Measurements from ENCODE around the gene CYP4V2.

The CYP4V2 gene

DNA sequence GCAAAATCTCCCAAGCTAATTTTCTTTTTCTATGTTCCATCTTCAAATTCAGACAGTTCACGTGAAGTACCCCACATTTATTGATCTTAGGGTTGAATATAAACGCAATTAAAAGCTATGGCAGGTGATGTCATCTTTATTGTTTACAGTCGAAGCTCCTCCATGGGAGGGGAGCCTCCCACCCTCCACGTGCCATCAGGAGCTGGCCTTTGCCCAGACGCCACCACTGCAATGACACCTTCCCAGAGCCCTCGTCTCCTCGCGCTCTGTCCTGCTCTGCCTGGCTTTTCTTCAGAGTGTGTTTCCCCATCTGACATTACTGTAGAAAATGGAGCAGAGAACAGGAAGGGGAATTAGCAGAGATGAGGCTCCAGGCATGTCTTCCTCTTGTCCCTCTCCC, 18.8 kb upstream of the CYP4V2 start:
- in situ Hi-C loops (cut with MboI; ENCODE audit: low sequenced_read_pairs) = no loop called here

GRCh38 chr4:186188107-186188506, 3.3 kb upstream of the CYP4V2 start:
- in situ Hi-C loops (cut with MboI; ENCODE audit: low sequenced_read_pairs) = no loop called here

- in situ Hi-C loops (cut with MboI; ENCODE audit: low sequenced_read_pairs) = no loop called here
Observed at GRCh38 chr4:186189656-186190055, 1.7 kb upstream of the CYP4V2 start.

- in situ Hi-C loops (cut with MboI; ENCODE audit: low sequenced_read_pairs) = no loop called here
Observed at GRCh38 chr4:186190581-186191199, 677 bp upstream of the CYP4V2 start.

DNA sequence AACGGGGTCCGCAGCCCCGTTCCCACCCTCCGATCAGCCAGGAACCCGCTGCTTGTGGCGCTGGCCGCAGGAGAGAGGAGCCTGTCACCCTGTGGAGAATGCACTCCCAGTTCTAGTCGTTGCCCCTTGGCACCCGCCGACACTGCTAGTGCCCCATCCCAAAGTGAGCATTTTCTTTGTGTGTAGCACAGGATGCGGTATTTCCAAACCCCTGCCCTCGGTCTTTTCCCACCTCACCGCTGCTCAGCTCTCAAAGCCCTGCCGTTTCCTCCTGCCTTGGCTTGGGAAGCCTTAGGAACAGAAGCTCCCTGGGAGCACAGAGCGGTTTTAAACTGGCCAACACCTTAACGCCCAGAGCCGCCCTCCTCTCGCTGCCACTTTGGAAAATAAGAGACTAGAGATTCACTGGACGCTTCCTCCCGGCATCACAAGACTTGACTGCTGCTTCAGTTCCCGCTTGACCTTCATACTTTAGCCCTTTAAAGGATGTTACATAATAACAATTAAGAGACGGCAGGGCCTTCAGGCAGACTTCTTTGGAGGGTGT, 772 bp downstream of the CYP4V2 start:
- in situ Hi-C loops (cut with MboI; ENCODE audit: low sequenced_read_pairs) = no loop called here

DNA sequence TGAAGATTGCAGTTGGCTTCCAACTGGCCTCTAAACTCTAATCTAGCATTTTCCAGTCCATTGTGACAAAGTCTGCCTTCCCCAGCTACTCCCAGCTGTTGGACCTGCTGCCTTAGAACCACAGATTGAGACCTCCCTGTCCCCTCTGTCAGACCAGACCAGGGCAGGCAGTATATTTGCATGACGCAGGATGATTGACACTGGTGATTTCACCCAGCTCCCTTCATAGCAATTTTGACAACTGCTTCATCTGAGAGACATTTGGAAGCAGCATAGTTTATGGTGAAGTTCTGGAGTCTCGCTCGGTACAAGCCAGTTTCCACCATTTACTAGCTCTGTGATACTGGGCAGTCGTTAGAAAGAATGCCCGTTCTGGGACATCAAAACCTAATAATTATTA, 2.5 kb downstream of the CYP4V2 start:
- in situ Hi-C loops (cut with MboI; ENCODE audit: low sequenced_read_pairs) = no loop called here

DNA sequence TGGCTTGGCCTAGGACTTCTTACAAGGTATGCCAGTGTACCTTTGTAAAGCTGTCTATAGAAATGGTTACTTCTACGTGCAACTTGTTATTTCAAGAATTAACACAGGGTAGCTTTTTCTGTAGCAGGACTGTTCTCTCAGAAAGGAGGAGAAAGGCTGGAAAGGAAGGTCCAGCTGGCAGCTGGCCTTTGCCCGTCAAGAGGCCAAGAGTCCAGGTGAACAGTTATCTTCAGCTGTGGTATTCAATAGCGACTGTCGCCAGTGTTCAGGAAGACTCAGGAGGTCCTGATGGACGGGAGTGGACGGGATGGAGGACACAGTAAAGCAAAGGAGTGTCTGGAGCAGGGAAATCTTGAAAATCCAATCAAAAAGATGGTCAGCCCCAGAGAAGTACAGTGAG, 4.7 kb downstream of the CYP4V2 start:
- in situ Hi-C loops (cut with MboI; ENCODE audit: low sequenced_read_pairs) = no loop called here

GRCh38 chr4:186200516-186200915, 9.1 kb downstream of the CYP4V2 start:
- in situ Hi-C loops (cut with MboI; ENCODE audit: low sequenced_read_pairs) = no loop called here

DNA sequence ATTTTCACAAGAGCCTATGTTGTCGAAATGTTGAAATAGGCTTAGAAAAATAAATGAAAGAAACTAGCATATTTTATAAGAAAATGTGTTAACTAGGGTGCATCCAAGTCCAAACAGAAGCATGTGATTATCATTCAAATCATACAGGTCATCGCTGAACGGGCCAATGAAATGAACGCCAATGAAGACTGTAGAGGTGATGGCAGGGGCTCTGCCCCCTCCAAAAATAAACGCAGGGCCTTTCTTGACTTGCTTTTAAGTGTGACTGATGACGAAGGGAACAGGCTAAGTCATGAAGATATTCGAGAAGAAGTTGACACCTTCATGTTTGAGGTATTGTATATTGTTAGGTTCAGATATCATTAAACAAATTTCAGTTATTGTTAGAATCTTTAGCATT, 9.6 kb downstream of the CYP4V2 start:
- in situ Hi-C loops (cut with MboI; ENCODE audit: low sequenced_read_pairs) = no loop called here

DNA sequence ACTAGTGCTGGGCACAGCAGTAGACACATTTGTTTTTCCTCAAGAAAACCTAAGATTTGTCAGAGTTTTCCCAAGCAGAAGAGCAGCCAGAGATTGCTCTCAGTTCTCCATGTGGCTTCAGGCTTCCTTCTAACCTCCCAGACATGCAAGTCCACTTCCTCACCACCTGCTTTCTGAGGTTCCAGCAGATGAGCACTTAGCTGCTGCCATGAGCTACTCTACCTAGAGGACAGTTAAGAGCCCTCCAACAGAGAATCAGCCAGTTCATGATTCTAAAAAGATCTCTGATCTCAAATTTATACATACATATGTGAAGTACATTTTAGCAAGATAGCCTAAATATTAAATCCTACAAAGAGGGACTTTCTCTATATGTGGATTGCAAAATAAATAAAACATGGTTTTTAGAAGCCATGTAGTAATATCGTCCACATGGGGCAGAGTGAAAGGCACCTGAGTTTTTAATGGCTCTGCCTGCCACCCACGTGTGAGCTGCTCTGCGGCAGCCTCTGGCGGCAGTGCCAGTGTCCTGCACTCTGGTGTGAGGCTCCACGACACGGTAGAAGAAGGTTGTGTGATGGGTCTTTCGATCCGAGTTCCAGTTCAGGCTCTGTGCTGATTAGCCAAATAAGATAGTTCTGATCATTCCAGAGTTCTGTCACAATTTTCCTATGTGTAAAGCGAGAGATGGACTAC, 10.3 kb downstream of the CYP4V2 start:
- in situ Hi-C loops (cut with MboI; ENCODE audit: low sequenced_read_pairs) = no loop called here

- in situ Hi-C loops (cut with MboI; ENCODE audit: low sequenced_read_pairs) = no loop called here
Observed at GRCh38 chr4:186202490-186203140, 11.2 kb downstream of the CYP4V2 start.

- in situ Hi-C loops (cut with MboI; ENCODE audit: low sequenced_read_pairs) = no loop called here
Observed at GRCh38 chr4:186203406-186203805, 12.0 kb downstream of the CYP4V2 start.

GRCh38 chr4:186204103-186204559, 12.8 kb downstream of the CYP4V2 start:
- in situ Hi-C loops (cut with MboI; ENCODE audit: low sequenced_read_pairs) = no loop called here

GRCh38 chr4:186204686-186205085, 13.3 kb downstream of the CYP4V2 start:
- in situ Hi-C loops (cut with MboI; ENCODE audit: low sequenced_read_pairs) = no loop called here

- in situ Hi-C loops (cut with MboI; ENCODE audit: low sequenced_read_pairs) = no loop called here
Observed at GRCh38 chr4:186205156-186205555, 13.8 kb downstream of the CYP4V2 start.

DNA sequence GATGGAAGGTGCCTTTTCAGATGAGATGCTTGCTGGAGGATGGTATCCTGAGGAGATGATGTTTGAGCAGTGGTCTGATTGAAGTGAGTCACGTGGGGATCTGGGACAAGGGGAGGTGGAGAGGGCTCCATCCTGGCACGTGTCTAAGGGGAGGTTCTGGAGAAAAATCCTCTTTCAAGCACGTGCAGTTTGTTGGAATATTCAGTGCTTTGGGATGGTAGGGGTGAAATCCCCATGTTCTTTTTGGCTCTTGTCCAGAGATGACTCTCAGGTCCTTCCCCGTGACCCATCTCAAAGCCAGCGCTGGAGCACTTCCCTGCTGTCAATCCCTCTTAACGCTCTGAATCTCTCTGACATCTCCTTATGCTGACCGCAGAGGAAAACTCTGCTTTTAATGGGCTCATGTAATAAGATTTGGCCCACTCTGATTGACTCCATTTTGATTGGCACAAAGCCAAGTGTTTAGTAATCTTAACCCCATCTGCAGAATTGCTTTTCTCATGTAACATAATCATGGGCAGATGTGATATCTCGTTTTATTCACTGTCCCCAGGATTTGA, 25.2 kb downstream of the CYP4V2 start:
- in situ Hi-C loops (cut with MboI; ENCODE audit: low sequenced_read_pairs) = no loop called here

DNA sequence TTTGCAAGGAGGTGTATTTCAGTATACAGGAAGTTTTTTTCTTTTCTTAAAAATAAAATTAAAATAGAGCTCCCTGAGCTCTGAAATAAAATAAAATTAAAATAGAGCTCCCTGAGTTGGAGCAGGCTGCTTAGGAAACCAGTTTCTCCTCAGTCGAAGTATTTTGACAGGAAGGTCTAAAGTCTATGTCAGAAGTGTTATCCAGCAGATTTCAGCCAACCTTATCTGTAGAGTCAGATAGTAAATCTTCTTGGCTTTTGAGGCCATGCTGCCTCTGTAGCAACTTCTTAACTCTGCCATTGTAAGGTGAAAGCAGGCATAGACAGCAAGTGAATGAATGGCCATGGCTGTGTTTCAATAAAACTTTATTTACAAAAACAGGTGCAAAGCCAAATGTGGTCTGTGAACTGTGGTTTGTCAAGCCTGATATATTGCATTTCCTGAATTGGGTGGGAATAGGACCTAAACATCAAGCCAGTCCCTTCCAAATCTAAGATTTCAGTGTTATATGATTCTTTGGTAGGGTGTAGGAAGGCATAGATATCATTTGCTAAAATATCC, 26.4 kb downstream of the CYP4V2 start:
- in situ Hi-C loops (cut with MboI; ENCODE audit: low sequenced_read_pairs) = no loop called here

- in situ Hi-C loops (cut with MboI; ENCODE audit: low sequenced_read_pairs) = no loop called here
Observed at GRCh38 chr4:186221624-186222023, 30.3 kb downstream of the CYP4V2 start.

- in situ Hi-C loops (cut with MboI; ENCODE audit: low sequenced_read_pairs) = no loop called here
Observed at GRCh38 chr4:186225848-186226247, 34.5 kb downstream of the CYP4V2 start.

DNA sequence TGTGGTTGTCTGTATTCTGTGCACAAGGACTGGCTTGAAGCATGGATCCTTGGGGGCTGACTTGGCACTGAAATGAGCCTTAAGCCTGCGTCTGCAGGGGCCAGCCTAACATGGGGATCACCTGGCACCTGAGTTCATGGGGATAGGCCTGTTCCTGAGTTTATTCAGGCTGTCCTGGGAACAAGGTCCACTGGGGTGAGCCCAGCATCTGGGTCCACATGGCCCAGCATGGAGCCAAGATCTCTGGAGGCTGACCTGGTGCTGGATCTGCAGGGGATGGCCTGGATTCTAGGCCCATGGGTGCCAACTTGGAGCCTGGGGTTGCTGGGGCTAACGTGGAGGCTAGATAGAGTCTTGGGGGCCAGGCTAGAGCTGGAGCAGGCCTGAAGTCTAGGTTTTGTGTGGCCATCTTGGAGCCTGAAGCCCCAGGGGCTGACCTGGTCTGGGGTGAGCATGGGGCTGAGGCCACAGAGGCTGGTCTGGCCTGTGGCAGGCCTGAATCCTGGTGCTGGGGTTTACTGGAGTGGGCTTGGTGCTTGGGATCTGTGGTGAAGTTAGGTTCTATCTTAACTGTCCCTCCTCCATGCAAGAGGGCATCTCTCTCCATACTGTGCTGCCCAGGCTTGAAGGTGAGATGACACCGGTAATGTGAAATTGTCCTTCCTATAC, 35.3 kb downstream of the CYP4V2 start:
- in situ Hi-C loops (cut with MboI; ENCODE audit: low sequenced_read_pairs) = no loop called here

- in situ Hi-C loops (cut with MboI; ENCODE audit: low sequenced_read_pairs) = no loop called here
Observed at GRCh38 chr4:186227221-186227620, 35.9 kb downstream of the CYP4V2 start, which contains the start of gene KLKB1. TSS of gene KLKB1 (plus strand) at chr4:186227507. CDS start at chr4:186228196, 689 bp downstream.
